GM12801 (cell line): ENCODE data around the gene SPHK1.

ENCODE experiments used
- CTCF ChIP-seq: IDR thresholded peaks from one replicate; pipeline ENCODE4 v1.5.1; 2011; ENCODE audit warnings: control low read depth; ENCODE audit not compliant: insufficient read length; ENCODE audit errors: extremely low read depth

The SPHK1 gene

GRCh38 chr17:76367642-76368041 is 16.8 kb upstream of the SPHK1 start:
- TF ChIP-seq CTCF: no peak

DNA sequence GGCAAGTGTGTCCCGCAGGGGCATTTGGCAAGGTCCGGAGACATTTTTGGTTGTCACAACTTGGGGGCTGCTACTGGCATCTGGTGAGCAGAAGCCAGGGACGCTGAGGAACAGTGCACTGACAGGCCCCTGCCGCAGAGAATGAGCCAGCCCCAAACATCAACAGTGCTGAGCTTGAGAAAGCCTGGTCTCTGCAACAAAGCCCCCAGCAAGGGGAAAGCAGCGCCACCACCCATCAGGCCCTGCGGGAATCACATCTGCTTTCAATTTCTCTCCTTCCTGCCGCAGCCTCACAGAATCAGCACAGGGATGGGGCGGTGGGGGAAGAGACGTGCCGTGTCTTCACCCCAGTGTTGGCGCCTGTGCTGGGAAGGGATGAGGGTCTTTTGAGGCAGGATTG is 15.9 kb upstream of the SPHK1 start:
- TF ChIP-seq CTCF: no peak

DNA sequence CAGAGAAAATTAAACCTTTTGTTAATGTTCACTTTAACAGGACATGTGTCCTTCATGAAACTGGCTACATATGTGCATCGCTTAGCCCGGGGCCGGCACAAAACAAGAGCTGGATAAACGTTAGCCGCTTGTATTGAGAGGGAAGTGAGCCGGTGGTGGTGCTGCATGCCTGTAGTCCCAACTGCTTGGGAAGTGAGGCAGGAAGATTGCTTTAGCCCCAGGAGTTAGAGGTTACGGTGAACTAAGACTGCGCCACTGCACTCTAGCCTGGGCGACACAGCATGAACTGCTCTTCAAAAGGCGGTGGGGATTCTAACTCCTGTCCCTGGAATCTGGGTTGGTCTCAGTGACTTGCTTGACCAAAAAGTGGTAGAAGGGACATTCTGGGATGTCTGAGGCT is 15.0 kb upstream of the SPHK1 start:
- no peak for TF ChIP-seq CTCF

DNA sequence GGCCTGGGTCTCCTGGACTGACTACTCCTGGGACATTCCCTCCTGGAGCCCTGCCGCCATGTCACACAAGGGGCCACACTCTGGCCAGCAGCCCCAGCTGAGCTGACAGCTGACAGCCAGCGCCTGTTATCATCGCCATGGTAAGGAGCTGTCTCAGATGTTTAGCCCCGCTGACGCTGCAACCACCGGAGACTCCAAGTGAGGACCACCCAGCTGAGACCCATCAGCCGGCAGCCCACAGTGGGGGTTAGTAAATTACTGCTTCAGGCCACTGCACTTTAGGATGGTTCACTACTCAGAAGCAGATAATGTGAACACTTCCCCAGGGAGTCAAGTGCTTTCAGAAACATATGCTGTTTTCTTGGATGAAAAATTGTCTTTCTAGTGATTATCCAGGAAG is 14.6 kb upstream of the SPHK1 start:
- TF ChIP-seq CTCF: no peak

DNA sequence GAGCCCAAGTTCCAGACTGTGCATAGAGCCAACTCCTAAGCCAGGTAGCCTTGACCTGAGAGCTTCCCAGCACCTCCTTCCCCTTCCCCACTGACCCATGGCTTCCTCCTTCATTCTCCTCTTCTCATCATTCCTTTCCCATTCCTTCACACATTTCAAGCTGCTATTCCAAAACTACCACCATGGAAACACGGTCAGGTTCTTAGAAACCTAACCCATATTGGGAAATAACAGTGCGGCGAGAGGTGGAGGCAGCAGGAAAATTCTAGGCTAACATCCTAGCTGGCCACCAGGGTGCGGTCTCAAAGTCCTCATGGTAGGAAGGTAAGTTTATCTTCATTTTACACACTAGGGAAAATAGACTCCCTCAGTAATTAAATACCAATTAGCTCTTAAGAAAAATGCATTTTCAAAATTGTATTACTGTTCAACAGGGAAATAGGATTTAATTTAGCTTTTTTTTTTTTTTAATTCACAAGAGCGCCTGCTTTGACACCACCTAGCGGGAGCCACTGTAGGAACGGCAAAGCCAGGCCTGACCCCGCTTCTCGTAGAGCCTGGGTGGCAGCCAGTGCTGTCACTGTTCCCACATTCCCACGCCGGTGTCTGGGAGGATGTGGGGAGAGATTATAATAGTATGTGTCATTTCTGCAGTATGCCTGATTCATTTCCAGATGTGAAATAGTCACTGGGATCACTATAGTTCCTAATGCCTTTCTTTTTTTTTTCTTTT is 14.0 kb upstream of the SPHK1 start:
- TF ChIP-seq CTCF: no peak

- no peak for TF ChIP-seq CTCF
These were observed 12.5 kb upstream of the SPHK1 start for GRCh38 chr17:76371656-76372628.

- TF ChIP-seq CTCF: no peak
These were observed 7.9 kb upstream of the SPHK1 start for GRCh38 chr17:76376318-76377133.
